ENCODE data around the gene ST6GALNAC3.

Gene ST6GALNAC3

DNA sequence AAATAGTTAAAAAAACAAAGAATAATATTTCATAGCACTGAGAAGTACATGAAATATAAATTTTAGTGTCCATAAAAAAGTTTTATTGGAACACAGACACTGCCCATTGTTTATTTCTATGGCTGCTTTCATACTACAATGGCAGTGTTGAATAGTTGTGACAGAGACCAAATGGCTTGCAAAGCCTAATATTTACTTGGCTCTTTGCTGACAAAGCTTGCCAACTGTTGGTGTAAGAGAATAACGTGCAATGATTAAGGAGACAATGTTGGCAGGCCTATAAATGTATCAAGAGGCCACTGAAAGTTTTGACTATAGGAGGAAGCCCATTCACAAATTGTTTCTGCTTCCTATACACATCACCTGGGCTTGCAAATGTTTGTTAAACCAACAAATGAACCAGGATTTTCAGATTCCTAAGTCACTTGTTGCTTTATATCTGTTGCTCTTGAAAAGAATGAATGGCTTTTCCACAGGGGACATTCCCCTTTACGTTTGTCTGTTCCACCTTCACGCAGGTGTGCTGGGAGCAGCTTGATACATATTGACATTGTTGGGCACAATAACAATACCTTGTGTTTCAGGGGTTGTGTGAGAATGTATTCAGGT is 5.5 kb upstream of the ST6GALNAC3 start:
- TF ChIP-seq, protein P1, sequence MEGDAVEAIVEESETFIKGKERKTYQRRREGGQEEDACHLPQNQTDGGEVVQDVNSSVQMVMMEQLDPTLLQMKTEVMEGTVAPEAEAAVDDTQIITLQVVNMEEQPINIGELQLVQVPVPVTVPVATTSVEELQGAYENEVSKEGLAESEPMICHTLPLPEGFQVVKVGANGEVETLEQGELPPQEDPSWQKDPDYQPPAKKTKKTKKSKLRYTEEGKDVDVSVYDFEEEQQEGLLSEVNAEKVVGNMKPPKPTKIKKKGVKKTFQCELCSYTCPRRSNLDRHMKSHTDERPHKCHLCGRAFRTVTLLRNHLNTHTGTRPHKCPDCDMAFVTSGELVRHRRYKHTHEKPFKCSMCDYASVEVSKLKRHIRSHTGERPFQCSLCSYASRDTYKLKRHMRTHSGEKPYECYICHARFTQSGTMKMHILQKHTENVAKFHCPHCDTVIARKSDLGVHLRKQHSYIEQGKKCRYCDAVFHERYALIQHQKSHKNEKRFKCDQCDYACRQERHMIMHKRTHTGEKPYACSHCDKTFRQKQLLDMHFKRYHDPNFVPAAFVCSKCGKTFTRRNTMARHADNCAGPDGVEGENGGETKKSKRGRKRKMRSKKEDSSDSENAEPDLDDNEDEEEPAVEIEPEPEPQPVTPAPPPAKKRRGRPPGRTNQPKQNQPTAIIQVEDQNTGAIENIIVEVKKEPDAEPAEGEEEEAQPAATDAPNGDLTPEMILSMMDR (IDR thresholded peaks at IDR 0.05; ENCODE audit: control insufficient read depth, insufficient read depth, low read depth, low read length, missing control alignments): no peak
- DNase-seq (ENCODE audit: low read depth): no peak
- no peak overlapping the region for H3K4me3 ChIP-seq (ENCODE audit: control insufficient read depth, low read depth, low read length)

DNA sequence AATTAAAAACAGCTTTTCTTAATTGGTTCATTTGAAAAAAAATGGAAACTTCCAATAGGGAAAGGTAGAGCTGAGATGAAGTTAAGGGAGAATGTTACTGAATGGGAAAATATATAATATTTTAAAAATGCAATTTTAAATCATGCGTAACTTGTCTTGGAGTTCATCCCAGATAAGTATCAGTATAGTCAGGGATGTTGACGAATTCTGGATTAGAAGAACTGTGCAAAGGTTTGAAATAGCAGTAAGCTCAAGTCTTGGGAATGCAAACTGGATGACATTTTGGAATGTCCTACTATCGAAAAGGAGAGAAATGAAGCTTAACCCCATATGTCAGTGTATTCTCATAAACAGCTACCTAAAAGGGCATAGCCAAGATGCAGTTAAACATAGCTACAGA is 4.0 kb upstream of the ST6GALNAC3 start:
- no peak overlapping the region for H3K4me3 ChIP-seq (ENCODE audit: control insufficient read depth, low read depth, low read length)
- DNase-seq (ENCODE audit: low read depth): no peak
- TF ChIP-seq, protein P1 (IDR thresholded peaks at IDR 0.05; ENCODE audit: control insufficient read depth, insufficient read depth, low read depth, low read length, missing control alignments): no peak

DNA sequence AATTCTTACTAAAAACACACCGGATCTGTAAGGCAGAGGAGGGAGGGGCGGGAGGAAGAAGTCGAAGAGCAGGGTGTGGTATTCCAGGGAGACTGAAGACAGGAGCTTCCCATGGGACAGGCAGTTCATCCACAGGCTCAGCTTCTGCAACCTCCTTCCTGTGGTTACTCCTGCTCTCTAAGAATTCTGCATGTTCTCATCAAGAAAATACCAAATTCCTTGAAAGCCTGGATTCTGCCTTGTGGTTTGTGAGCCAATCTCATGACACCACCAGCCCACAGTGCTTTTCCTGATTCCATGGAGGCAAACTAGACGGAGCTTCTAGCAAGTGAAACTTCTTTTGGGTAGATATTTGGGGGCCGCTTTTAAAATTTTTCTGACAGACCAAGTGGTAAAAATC is 1.1 kb upstream of the ST6GALNAC3 start:
- TF ChIP-seq, protein P1 (IDR thresholded peaks at IDR 0.05; ENCODE audit: control insufficient read depth, insufficient read depth, low read depth, low read length, missing control alignments): no peak
- peak; percentile 24 for DNase-seq (ENCODE audit: low read depth)
- no peak overlapping the region for H3K4me3 ChIP-seq (ENCODE audit: control insufficient read depth, low read depth, low read length)

DNA sequence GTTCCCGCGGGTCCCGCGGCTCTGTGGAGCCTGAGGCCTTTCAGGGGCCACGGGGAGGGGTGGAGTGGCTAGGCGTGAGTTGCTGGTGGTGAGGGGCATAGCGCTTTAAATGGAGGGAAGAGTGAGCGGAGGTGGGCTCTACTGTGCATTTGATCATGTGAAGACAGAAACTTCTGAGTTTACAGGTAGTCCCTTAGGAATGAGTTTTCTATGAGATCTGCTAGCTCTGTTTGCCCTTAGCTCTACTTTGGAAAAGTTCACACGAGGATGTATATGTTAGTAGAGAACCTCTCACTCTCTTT is 593 bp downstream of the ST6GALNAC3 start:
- no peak for DNase-seq (ENCODE audit: low read depth)
- peak overlapping the region; percentile 54 for H3K4me3 ChIP-seq (ENCODE audit: control insufficient read depth, low read depth, low read length)
- TF ChIP-seq, protein P1 (IDR thresholded peaks at IDR 0.05; ENCODE audit: control insufficient read depth, insufficient read depth, low read depth, low read length, missing control alignments): no peak

DNA sequence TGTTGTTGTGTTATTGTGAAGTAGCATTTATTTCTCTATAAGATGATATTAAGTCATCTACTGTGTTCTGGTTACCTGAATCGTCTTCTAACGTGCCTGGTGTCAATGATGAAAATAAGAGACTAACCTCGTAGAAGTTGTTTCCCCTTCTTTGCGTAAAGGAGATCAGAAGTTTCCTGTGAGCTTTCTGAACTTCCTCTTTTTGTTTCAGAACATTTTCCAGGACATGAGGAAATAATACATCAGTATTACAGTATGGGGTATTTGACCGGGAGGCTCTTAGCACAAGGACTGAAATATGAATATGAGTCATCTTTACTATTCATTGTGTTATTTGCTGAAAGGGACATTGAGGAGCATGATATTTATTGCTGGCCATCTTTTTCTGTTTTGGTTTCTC is 1.3 kb downstream of the ST6GALNAC3 start:
- TF ChIP-seq, protein P1 (IDR thresholded peaks at IDR 0.05; ENCODE audit: control insufficient read depth, insufficient read depth, low read depth, low read length, missing control alignments): no peak
- H3K4me3 ChIP-seq (ENCODE audit: control insufficient read depth, low read depth, low read length): no peak overlapping the region
- no peak for DNase-seq (ENCODE audit: low read depth)

DNA sequence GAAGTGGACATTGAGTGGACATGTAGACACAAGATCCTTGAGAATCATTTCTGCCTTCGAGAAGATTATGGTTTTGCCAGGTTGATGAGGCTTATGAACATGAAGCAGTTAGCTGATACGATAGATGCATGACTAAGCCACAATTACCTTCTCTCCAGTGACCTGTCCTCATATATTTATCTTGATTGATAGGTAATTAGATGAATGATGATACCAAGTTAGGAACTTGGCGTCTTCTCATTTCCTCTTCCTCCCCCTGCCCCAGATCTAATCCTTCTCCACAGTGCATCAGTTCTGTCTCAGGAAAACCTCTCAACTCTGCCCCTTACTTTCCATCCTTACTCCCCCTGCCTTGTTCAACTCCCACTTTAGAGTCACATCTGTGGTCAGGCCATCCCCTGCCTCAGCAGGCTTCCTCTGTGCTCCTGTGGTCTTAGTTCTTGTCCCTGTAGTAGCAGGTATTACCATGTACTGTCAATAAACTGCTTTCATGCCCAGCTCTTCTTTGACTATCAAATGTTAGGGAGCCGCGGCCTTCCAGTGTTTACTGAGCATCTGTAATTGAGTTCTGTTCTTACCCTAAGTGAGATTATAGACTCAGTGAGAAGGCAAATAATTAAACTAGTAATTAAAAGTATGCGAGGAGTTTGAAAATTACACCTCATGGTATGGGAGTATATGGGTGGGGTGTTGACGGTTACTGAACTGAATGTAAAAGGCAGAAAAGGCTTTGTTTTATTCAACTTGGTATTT is 5.1 kb downstream of the ST6GALNAC3 start:
- no peak for DNase-seq (ENCODE audit: low read depth)
- H3K4me3 ChIP-seq (ENCODE audit: control insufficient read depth, low read depth, low read length): no peak overlapping the region
- TF ChIP-seq, protein P1 (IDR thresholded peaks at IDR 0.05; ENCODE audit: control insufficient read depth, insufficient read depth, low read depth, low read length, missing control alignments): no peak
